Sigmoid colon (tissue), 4 donors: ENCODE results near the gene LRFN4.

Experiments
- CTCF ChIP-seq, 4 experiments: fragments of 450-650 bp in 3 of 4; fragments of 200-600 bp in 1 of 4; IDR thresholded peaks; one replicate each; pipeline ENCODE4 v1.5.1; 2016 to 2019; ENCODE audit warnings: antibody characterized with exemption in 4 of 4, mild to moderate bottlenecking in 3 of 4, moderate library complexity in 2 of 4
- EP300 ChIP-seq, 4 donors: sonication (generic); formaldehyde crosslinking; IDR thresholded peaks; one replicate each; pipeline ENCODE4 v1.6.1; 2017; ENCODE audit warnings: antibody characterized with exemption in 4 of 4
- POLR2A ChIP-seq, 2 donors: fragments of 450-650 bp; IDR thresholded peaks; one replicate each; pipeline ENCODE4 v1.6.1; 2016; ENCODE audit warnings: antibody characterized with exemption in 2 of 2, mild to moderate bottlenecking in 2 of 2, moderate library complexity in 2 of 2
- POLR2AphosphoS5 ChIP-seq, 4 donors: sonication (generic); formaldehyde crosslinking; IDR thresholded peaks; one replicate each; pipeline ENCODE4 v1.6.1; 2017; ENCODE audit warnings: antibody characterized with exemption in 4 of 4

GRCh38 chr11:66875378-66875777, 18.5 kb downstream of the LRFN4 start:
- no peak for TF ChIP-seq CTCF (IDR thresholded peaks at IDR 0.05)
- TF ChIP-seq POLR2AphosphoS5 (IDR thresholded peaks at IDR 0.05) = no peak
- TF ChIP-seq EP300 (IDR thresholded peaks at IDR 0.05) = no peak
- no peak for TF ChIP-seq POLR2A (IDR thresholded peaks at IDR 0.05)
